ENCODE measurements around the gene GATD1.

GATD1 gene

GRCh38 chr11:773830-774229 is 3.5 kb downstream of the GATD1 start:
- no peak for DNase-seq (ENCODE audit: insufficient read length, low spot score)
- no peak for TF ChIP-seq CTCF (IDR thresholded peaks at IDR 0.05; ENCODE audit: insufficient read depth, missing control alignments)
- FAIRE-seq = no peak

GRCh38 chr11:773425-773824 is 3.9 kb downstream of the GATD1 start:
- FAIRE-seq (no peak), DNase-seq (ENCODE audit: insufficient read length, low spot score) (no peak)
- TF ChIP-seq CTCF (IDR thresholded peaks at IDR 0.05; ENCODE audit: insufficient read depth, missing control alignments) = no peak

GRCh38 chr11:772429-773390 is 4.6 kb downstream of the GATD1 start:
- FAIRE-seq = no peak
- DNase-seq (ENCODE audit: insufficient read length, low spot score) = no peak
- TF ChIP-seq CTCF (IDR thresholded peaks at IDR 0.05; ENCODE audit: insufficient read depth, missing control alignments) = no peak

- no peak for TF ChIP-seq CTCF (IDR thresholded peaks at IDR 0.05; ENCODE audit: insufficient read depth, missing control alignments)
- DNase-seq (ENCODE audit: insufficient read length, low spot score) (no peak), FAIRE-seq (no peak)
Measured at GRCh38 chr11:771617-772204, 5.6 kb downstream of the GATD1 start.

GRCh38 chr11:770642-771616 is 6.4 kb downstream of the GATD1 start:
- no peak for FAIRE-seq
- TF ChIP-seq CTCF (IDR thresholded peaks at IDR 0.05; ENCODE audit: insufficient read depth, missing control alignments) = no peak
- no peak for DNase-seq (ENCODE audit: insufficient read length, low spot score)

- DNase-seq (ENCODE audit: insufficient read length, low spot score) (no peak), FAIRE-seq (no peak)
- no peak for TF ChIP-seq CTCF (IDR thresholded peaks at IDR 0.05; ENCODE audit: insufficient read depth, missing control alignments)
Measured at GRCh38 chr11:769887-770641, 7.2 kb downstream of the GATD1 start.
